ENCODE measurements around the gene JDP2. TPM values are rescaled to one million over a fixed set of nuclear protein-coding genes. Genes with fewer than 3 reads are reported as not detected.

The JDP2 gene
- total RNA-seq, 1 experiment from 2014 or later: 5.9 TPM

DNA sequence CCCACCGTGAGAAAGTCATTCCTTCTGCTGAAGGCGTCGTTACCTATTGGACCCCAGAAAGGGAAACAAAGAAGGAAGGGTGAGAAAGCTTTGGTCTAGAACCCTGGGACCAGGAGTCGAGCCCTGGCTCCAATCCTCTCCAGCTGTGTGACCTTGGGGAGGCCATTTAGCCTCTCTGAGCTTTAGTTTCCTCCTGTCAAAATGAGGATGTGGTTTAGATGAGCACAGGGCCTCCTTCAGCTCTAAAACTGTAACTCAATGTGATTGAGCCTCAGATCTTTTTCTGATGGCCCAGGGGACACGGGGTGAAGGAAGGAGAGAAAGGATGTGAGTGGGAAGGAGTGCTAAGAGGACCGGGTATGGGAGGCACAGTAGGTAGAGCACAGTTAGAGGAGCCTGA, 7.7 kb downstream of the JDP2 start:
- intact Hi-C loops (cut with micrococcal nuclease; ENCODE audit: unreplicated experiment): no loop called here
- no TSS peak for BruUV-seq (replicated peaks)
- no peak for DNase-seq (ENCODE audit: low spot score)
- no peak overlapping the region for H3K4me3 ChIP-seq (ENCODE audit: low read depth, low read length, poor library complexity, severe bottlenecking)
- peaks cover 6% of the 10 kb centered on the region for H3K4me1 ChIP-seq (ENCODE audit: insufficient read depth, low read length, poor library complexity, severe bottlenecking)
- H3K36me3 ChIP-seq (ENCODE audit: insufficient read depth, low read length, poor library complexity, severe bottlenecking): peaks cover 13% of the 10 kb centered on the region
- ChIA-PET CTCF (interaction anchor here (0.5 kb wide), 1 partner anchor 135 kb away, joined by 15 read pairs; no protein-coding TSS in a partner anchor), POLR2A (ENCODE audit: low non-redundant PET) (no interaction called here)
- H3K27ac ChIP-seq (ENCODE audit: low read depth, low read length, poor library complexity, severe bottlenecking): no peak overlapping the region
- no peaks in the 10 kb centered on the region for H3K9me3 ChIP-seq (ENCODE audit: low read depth, low read length, poor library complexity, severe bottlenecking)
- no peaks in the 10 kb centered on the region for H3K27me3 ChIP-seq (replicated peaks; ENCODE audit: insufficient read depth, low read depth, low read length, poor library complexity)
- TF ChIP-seq EZH2 (IDR thresholded peaks at IDR 0.05; ENCODE audit: borderline replicate concordance, low read depth, low read length, poor library complexity, severe bottlenecking): no peak
- TF ChIP-seq, protein P1, sequence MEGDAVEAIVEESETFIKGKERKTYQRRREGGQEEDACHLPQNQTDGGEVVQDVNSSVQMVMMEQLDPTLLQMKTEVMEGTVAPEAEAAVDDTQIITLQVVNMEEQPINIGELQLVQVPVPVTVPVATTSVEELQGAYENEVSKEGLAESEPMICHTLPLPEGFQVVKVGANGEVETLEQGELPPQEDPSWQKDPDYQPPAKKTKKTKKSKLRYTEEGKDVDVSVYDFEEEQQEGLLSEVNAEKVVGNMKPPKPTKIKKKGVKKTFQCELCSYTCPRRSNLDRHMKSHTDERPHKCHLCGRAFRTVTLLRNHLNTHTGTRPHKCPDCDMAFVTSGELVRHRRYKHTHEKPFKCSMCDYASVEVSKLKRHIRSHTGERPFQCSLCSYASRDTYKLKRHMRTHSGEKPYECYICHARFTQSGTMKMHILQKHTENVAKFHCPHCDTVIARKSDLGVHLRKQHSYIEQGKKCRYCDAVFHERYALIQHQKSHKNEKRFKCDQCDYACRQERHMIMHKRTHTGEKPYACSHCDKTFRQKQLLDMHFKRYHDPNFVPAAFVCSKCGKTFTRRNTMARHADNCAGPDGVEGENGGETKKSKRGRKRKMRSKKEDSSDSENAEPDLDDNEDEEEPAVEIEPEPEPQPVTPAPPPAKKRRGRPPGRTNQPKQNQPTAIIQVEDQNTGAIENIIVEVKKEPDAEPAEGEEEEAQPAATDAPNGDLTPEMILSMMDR (conservative IDR thresholded peaks at IDR 0.05; ENCODE audit: low read depth, low read length): no peak

DNA sequence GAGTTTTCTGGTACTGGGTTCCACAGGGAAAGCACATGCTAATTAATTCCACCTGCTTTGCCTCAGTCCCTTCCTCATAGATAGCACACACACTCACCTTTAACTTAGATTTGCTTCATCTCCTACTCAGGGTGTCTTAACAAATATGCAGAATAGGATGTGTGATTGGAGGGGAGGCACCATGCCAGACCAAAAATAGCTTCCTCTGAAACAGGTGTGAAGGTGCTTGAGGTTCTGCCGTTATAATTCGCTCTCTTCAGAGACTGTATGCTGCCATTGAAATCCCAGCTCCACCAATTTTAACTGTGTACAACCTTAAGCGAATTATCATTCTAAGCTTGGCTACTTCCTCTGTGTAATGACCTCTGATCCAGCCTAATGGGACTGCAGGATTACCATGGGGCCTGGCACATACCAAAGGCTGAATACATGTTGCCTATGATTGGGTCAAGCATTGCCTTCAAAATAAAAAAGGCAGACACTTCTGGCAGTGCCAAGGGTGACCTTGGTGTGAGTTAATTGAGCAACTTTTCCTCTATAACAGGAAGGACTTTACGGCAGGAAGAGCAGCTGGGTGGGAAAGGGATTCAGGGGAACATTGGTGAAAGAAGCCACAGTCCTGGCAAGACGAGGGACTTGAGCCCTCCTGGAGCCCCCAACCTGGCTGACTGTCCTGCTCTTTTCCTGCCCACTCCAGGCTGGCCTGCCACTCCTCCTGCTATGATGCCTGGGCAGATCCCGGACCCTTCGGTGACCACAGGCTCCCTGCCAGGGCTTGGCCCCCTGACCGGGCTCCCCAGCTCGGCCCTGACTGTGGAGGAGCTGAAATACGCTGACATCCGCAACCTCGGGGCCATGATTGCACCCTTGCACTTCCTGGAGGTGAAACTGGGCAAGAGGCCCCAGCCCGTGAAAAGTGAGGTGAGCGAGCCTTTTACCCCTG, 9.7 kb downstream of the JDP2 start:
- intact Hi-C loops (cut with micrococcal nuclease; ENCODE audit: unreplicated experiment): no loop called here
- ChIA-PET CTCF (no interaction called here), POLR2A (ENCODE audit: low non-redundant PET) (no interaction called here)
- BruUV-seq (replicated peaks): no TSS peak
- no peak overlapping the region for H3K4me3 ChIP-seq (ENCODE audit: low read depth, low read length, poor library complexity, severe bottlenecking)
- no peak overlapping the region for H3K27ac ChIP-seq (ENCODE audit: low read depth, low read length, poor library complexity, severe bottlenecking)
- H3K9me3 ChIP-seq (ENCODE audit: low read depth, low read length, poor library complexity, severe bottlenecking): no peaks in the 10 kb centered on the region
- DNase-seq (ENCODE audit: low spot score): no peak
- TF ChIP-seq EZH2 (IDR thresholded peaks at IDR 0.05; ENCODE audit: borderline replicate concordance, low read depth, low read length, poor library complexity, severe bottlenecking): no peak
- TF ChIP-seq, protein P1 (conservative IDR thresholded peaks at IDR 0.05; ENCODE audit: low read depth, low read length): no peak
- H3K36me3 ChIP-seq (ENCODE audit: insufficient read depth, low read length, poor library complexity, severe bottlenecking): peaks cover 8% of the 10 kb centered on the region
- no peaks in the 10 kb centered on the region for H3K27me3 ChIP-seq (replicated peaks; ENCODE audit: insufficient read depth, low read depth, low read length, poor library complexity)
- peaks cover 6% of the 10 kb centered on the region for H3K4me1 ChIP-seq (ENCODE audit: insufficient read depth, low read length, poor library complexity, severe bottlenecking)

DNA sequence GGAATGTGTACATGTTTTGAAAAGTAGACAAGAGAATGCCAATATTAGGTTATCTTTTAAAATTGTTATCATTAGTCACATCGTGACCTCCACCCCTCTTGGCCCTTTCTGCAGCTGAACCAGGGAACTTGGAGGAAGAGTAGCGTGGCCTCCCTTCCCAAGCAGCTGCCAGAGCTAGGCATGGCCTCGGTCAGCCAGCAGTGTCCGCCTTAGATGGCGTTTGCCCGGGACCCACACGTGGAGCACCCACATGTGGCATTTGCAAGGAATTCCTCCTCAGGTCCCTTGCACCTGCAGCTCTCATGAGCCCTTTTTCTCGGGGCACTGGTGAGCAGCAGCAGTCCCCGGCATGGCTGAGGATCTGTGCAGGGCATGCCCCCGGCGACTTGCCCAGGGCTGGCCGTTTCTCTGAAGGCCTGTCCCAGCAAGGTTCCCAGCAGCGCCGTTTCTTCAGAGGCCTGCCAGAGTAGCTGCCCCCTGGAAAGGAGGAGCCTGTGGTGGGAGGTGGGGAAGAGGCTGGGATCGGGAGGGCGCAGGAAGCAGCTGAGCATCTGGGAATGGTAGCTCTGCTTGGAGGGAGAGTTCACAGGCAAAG, 10.8 kb downstream of the JDP2 start:
- Histone ChIP-seq H3K36me3 (ENCODE audit: insufficient read depth, low read length, poor library complexity, severe bottlenecking) (peaks cover 6% of the 10 kb centered on the region), H3K4me1 (ENCODE audit: insufficient read depth, low read length, poor library complexity, severe bottlenecking) (peaks cover 11% of the 10 kb centered on the region), H3K9me3 (ENCODE audit: low read depth, low read length, poor library complexity, severe bottlenecking) (no peaks in the 10 kb centered on the region), H3K27me3 (replicated peaks; ENCODE audit: insufficient read depth, low read depth, low read length, poor library complexity) (no peaks in the 10 kb centered on the region), H3K4me3 (ENCODE audit: low read depth, low read length, poor library complexity, severe bottlenecking) (no peak overlapping the region), H3K27ac (ENCODE audit: low read depth, low read length, poor library complexity, severe bottlenecking) (no peak overlapping the region)
- intact Hi-C loops (cut with micrococcal nuclease; ENCODE audit: unreplicated experiment): no loop called here
- ChIA-PET CTCF (no interaction called here), POLR2A (ENCODE audit: low non-redundant PET) (no interaction called here)
- no peak for DNase-seq (ENCODE audit: low spot score)
- BruUV-seq (replicated peaks): no TSS peak
- TF ChIP-seq, protein P1 (conservative IDR thresholded peaks at IDR 0.05; ENCODE audit: low read depth, low read length): no peak
- TF ChIP-seq EZH2 (IDR thresholded peaks at IDR 0.05; ENCODE audit: borderline replicate concordance, low read depth, low read length, poor library complexity, severe bottlenecking): no peak
